Measurements from ENCODE around the gene FOXJ2. TPM values are rescaled to one million over a fixed set of nuclear protein-coding genes. Genes with fewer than 3 reads are reported as not detected.
A peak's percentile ranks its signal among the peaks of the same experiment; 100 is the strongest.
"Not testable (repeated sequence)": the region's sequence is repeated elsewhere in the genome, so short reads cannot be mapped to it uniquely, and the experiment has no call there.

Gene FOXJ2
- total RNA-seq, 1 experiment from 2014 or later: 5.8 TPM

DNA sequence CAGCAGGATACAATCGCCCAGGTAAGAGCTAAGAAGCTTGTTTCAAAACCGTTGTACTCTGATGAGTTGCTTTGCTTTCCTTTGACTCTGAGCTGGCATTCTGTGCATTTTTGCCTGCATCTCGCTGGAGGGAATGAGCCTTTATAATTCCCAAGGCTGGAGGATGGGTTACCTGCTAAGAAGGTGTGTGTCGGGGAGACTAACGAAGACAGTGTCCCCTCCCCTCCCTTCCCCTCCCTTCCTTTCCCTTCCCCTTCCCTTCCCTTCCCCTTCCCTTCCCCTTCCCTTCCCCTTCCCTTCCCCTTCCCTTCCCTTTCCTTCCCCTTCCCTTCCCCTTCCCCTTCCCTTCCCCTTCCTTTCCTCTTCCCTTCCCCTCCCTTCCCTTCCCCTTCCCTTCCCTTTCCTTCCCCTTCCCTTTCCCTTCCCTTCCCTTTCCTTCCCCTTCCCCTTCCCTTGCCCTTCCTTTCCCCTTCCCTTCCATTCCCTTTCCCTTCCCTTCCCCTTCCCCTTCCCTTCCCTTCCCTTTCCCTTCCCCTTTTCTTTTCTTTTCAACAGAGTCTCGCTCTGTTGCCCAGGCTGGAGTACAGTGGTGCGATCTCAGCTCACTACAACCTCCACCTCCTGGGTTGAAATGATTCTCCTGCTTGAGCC is 18.2 kb downstream of the FOXJ2 start:
- in situ Hi-C loops (cut with HindIII; ENCODE audit: low pct_unique_long_range_greater_than_20kb, low sequenced_read_pairs): no loop called here
- DNase-seq (ENCODE audit: low read depth): no peak

DNA sequence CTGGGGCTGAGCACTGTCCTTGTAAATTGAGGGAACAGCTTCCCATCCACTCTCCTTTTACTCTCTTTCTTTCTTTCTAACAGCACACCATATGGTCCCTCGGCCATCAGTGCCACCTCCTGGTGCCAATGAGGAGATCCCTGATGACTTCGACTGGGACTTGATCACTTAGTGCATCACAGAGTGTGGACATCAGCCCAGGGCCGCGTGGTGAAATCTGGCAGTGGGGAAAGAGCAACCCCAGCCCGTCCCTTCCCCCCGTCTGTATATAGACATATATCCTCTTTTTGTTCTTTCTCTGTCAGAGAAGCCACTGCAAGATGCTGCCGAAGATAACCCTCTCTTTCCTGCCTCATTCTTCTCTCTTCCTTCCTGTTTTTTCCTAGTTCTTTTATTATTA is 20.2 kb downstream of the FOXJ2 start:
- in situ Hi-C loops (cut with HindIII; ENCODE audit: low pct_unique_long_range_greater_than_20kb, low sequenced_read_pairs): no loop called here

DNA sequence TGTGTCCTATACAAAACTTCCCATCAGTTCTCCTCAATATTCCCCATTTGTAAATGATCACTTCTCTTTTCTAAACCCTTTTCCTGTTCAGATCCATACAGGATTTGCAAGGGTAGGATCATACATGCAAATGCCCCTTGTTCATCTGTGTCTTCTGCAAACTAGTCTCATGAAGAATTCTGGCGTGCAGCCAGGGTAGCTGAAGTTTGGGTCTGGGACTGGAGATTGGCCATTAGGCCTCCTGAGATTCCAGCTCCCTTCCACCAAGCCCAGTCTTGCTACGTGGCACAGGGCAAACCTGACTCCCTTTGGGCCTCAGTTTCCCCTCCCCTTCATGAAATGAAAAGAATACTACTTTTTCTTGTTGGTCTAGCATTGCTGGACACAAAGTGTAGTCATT is 22.3 kb downstream of the FOXJ2 start:
- in situ Hi-C loops (cut with HindIII; ENCODE audit: low pct_unique_long_range_greater_than_20kb, low sequenced_read_pairs): no loop called here

More for the DNA sequence above, 20.2 kb downstream of the FOXJ2 start:
- no peak for DNase-seq (ENCODE audit: low read depth)

DNA sequence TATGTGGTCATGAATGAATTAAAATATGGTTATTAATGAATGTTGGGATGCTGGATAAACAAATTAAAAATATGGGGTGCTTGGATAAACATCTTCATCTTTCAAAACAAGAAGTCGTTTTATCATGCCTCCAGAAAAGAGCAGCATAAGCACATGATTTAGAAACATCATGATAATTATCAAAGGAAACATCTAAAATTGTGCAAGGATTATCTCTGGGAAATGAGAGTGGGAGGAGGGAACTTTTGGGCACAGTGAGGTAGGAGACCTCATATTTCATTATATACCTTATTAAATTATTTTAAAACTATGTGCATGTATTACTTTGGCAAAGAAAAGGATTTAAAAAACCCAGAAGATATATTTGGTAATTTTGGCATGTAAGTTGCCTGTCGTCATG is 24.8 kb downstream of the FOXJ2 start:
- no peak for DNase-seq (ENCODE audit: low read depth)
- in situ Hi-C loops (cut with HindIII; ENCODE audit: low pct_unique_long_range_greater_than_20kb, low sequenced_read_pairs): no loop called here

More for the DNA sequence above, 22.3 kb downstream of the FOXJ2 start:
- no peak for DNase-seq (ENCODE audit: low read depth)

DNA sequence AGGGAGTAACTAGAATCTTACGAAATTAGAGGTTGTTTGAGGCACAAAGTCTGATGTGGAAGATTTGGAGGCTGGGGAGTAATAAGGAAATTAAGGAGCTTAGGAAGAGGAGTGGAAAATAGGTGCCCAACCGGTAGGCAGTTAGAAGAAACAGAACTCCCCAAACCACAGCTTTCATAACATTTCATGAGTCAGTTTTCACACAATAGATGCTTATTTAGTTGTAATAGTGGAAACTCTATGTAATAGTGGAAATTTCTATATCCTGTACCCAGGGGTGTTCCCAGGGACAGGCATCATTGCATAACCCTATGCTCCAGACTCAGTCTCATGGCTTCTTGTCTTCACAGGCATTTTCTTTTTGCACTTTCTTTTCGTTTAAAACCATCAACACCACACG is 25.3 kb downstream of the FOXJ2 start:
- no peak for DNase-seq (ENCODE audit: low read depth)
- in situ Hi-C loops (cut with HindIII; ENCODE audit: low pct_unique_long_range_greater_than_20kb, low sequenced_read_pairs): no loop called here

DNA sequence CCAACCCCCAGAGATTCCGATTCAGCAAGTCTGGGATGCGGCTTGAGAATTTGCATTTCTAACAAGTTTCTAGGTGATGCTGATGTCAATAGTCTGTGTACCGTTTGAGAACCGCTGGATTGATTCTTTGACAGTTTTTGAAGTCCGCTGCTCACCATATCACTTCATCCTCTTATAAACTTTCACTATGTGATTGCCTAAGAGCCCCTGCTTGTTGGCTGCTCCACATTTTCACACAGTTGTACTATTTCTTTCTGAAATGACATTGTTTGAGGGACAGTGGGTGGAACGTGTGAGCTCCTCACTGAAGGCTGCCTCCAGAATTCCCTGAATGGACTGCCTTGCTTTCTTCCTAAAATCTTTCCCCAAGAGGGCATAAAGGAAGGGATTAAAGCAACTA is 26.0 kb downstream of the FOXJ2 start:
- in situ Hi-C loops (cut with HindIII; ENCODE audit: low pct_unique_long_range_greater_than_20kb, low sequenced_read_pairs): no loop called here

DNA sequence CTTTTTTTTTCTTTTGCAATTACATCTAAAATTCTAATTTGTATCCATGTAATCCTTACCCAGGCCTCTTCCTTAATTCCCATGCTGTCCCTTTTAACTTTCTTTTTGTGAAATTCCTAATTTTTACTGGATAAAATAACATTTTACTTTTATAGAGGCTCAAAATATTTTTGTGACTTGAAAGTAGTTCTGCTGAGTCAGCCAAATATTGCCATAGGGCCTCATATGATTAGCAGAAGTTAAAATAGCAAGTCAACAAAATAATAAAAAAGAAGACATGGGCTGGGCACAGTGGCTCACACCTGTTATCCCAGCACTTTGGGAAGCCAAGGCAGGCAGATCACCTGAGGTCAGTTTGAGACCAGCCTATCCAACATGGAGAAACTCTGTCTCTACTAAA is 31.6 kb downstream of the FOXJ2 start:
- in situ Hi-C loops (cut with HindIII; ENCODE audit: low pct_unique_long_range_greater_than_20kb, low sequenced_read_pairs): no loop called here
- DNase-seq (ENCODE audit: low read depth): no peak

More for the DNA sequence above, 26.0 kb downstream of the FOXJ2 start:
- DNase-seq (ENCODE audit: low read depth): no peak

DNA sequence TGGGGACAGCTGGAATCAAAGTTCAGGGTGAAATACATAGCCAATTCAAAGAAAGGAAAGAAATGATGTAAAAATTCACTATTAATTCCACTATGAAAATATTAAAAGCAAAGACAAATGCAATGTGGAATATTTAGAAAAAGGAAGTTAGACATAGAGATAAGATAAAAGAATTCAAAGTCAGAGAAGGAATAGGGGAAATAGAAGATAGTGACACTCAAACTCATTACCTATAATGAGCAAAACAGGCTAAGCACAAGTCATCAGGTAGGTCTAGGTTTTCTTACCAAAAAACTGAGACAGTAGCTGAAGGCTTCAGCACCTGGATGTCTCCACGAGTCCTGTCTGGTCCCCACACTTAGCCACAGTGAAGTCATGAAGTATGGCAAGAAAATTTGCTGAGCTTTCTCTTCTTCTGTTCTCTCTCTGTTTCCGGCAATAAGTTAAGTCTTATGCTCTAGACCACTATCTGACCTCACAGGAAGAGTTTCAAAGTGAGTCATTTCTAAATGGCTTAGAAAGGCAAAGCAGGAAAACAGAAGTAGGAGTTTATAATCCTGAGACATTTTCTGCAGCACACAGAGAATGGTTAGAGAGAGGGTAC is 33.6 kb downstream of the FOXJ2 start, which contains the start of gene C3AR1:
TSS of gene C3AR1 (minus strand) at position 369 of the 604 bp plus-strand sequence. CDS start 6,174 bp downstream, outside the sequence.
- DNase-seq (ENCODE audit: low read depth): no peak
- in situ Hi-C loops (cut with HindIII; ENCODE audit: low pct_unique_long_range_greater_than_20kb, low sequenced_read_pairs): no loop called here

DNA sequence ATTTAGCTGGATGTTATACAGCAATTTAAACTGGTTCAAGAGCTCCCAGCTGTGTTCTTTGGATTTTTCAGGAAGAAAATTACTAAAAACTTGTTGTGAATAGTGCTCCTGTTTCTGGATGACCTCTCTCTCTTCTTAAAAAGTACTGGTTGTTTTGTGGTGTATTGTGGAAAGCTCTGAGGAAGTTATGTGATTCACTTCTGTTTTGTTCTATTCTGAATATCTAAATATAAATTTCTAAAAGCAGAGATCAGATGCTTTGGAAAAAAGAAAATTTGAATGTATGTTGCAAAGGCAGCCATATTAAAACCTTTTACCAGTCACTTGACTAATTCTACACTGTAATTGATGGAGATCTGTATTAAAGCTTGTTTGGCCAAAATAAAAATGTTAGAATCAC is 37.1 kb downstream of the FOXJ2 start:
- DNase-seq (ENCODE audit: low read depth): no peak
- in situ Hi-C loops (cut with HindIII; ENCODE audit: low pct_unique_long_range_greater_than_20kb, low sequenced_read_pairs): no loop called here

DNA sequence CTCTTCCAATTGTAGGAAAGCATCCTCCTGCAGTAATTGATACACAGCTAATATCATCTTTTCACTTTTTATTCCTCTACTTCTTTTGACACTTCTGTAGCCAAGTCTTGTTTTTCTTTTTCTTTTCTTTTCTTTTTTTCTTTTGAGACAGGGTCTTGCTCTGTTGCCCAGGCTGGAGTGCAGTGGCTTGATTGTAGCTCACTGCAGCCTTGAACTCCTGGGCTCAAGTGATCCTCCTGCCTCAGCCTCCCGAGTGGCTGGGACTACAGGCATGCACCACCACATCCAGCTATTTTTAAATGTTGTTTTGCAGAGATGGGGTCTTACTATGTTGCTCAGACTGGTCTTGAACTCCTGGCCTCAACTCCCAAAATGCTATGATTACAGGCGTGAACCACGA is 39.3 kb downstream of the FOXJ2 start:
- DNase-seq (ENCODE audit: low read depth); in situ Hi-C loops (cut with HindIII; ENCODE audit: low pct_unique_long_range_greater_than_20kb, low sequenced_read_pairs): not testable (repeated sequence)

DNA sequence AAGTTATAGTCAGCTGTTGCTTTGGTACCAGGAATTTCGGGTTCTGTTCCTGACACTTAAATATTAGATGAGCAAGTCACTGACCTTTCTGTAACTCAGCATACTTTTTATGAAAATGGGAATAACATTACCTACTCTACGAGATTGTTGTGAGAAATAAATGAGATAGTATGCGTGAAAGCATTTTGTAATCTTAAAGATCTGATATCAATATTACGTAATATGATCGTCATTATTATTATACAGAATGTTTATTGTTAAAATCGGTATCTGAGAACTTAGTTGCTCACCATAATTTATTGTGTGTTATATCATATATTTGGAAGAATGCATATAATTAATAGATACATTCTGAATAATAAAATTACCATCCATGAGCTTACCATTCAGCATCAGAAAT is 43.4 kb downstream of the FOXJ2 start:
- in situ Hi-C loops (cut with HindIII; ENCODE audit: low pct_unique_long_range_greater_than_20kb, low sequenced_read_pairs): no loop called here
- no peak for DNase-seq (ENCODE audit: low read depth)

DNA sequence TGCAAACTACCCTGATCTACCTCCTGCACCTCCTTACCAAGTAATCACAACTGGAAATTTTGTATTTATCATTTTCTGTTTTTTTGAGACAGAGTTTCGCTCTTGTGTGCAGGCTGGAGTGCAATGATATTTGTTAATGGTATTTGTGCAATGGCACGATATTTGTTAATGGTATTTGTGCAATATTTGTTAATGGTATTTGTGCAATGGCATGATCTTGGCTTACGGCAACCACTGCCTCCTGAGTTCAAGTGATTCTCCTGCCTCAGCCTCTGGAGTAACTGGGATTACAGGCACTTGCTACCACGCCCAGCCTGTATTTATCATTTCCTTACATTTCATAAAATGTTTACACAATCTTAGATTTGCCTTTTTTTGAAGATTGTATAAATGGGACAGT is 43.9 kb downstream of the FOXJ2 start:
- no peak for DNase-seq (ENCODE audit: low read depth)
- in situ Hi-C loops (cut with HindIII; ENCODE audit: low pct_unique_long_range_greater_than_20kb, low sequenced_read_pairs): no loop called here

DNA sequence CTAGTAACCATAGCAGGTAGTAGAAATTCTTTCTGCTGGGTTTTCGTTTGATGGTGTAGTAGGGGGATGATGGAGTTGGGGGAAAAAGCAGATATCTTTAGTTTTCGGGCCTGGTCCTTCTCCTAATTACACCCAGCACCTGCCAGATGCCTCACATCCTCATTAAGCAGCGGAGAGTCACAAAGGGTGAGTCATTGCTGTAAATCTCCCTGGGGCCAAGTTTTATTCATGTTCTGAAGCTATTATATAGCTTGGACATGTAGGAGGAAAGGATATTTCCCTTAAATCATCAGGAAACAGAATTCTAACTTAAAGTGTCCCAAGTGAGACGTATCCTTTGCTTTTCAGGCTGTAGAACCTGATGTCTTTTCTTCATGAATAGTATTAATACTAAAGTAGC is 44.7 kb downstream of the FOXJ2 start:
- DNase-seq (ENCODE audit: low read depth): peak; percentile 34
- in situ Hi-C loops (cut with HindIII; ENCODE audit: low pct_unique_long_range_greater_than_20kb, low sequenced_read_pairs): no loop called here

DNA sequence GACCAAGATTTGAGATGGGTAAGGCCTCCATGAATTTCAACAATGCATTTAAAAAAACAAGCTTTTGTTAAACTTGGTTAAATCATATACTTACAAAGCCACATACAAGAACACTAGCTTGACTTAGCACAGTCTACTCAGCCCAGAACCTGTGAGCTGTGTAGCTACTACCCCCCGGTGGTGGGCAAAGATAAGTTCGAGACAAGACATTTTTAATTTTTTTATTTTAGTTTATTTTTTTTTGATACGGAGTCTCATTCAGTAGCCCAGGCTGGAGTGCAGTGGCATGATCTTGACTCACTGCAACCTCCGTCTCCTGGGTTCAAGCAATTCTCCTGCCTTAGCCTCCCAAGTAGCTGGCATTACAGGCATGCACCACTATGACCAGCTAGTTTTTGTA is 45.9 kb downstream of the FOXJ2 start:
- peak; percentile 29 for DNase-seq (ENCODE audit: low read depth)
- in situ Hi-C loops (cut with HindIII; ENCODE audit: low pct_unique_long_range_greater_than_20kb, low sequenced_read_pairs): no loop called here

DNA sequence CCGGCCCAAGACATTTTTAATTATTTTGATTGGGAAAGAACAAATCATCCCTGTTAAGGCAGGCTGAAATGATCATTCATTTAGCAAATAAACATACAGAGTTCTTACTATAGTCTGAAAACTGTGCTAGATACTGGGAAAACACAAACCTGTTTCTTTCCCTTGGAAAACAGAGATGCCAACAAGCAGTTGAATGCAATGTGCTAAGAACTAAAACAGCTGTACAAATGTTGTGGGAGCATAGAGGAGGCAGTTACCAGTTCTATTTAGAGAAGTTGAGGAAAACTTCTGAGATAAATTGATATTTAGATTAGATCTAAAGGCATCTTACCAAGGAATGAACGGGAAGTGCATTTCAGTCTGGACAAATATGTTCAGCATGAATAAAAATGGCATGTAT is 46.4 kb downstream of the FOXJ2 start:
- DNase-seq (ENCODE audit: low read depth): no peak
- in situ Hi-C loops (cut with HindIII; ENCODE audit: low pct_unique_long_range_greater_than_20kb, low sequenced_read_pairs): no loop called here

DNA sequence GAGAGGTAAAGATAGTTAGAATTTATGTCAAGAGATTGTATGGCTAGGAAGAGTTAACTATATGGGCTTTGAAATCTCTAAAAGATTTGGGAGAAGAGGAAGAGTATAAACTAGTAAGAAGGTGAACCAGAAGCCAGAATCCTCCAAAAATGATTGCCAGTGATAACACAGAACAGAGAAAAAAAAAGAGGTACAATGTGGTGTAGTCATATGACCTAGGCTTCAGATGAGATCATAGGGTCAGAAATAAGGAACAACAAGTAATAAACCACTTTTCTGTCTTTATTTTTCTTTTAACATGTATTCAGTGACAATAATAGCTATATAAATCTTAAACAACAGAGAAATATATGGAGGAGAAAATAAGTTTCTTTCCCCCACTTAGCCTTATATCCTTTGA is 47.6 kb downstream of the FOXJ2 start:
- in situ Hi-C loops (cut with HindIII; ENCODE audit: low pct_unique_long_range_greater_than_20kb, low sequenced_read_pairs): no loop called here
- DNase-seq (ENCODE audit: low read depth): no peak

DNA sequence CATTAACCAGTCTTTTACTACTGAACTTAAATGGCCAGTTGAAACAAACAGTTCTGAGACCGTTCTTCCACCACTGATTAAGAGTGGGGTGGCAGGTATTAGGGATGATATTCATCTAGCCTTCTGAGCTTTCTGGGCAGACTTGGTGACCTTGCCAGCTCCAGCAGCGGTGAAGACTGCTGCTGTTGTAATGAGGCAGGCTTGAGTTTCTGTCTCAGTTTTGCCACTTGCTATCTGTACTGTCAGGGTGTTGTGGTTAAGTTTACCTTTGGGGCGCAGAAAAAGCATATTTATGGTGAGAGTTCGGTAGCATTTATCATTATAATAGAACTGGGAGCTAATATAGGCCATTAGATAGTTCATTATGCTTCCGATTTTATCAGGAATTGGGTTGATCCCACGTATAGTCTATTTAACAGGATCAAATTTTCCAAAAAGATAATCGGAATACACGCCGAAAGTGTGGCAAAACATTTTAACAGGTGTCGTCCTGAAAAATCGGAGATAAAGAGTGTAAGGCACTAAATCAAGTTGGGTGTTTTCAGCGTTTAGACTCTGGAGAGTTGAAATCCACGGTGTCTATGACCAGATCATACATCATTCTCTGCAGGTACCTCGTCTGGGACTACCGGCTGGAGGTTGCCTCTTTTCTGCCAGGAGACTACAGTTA is 48.9 kb downstream of the FOXJ2 start:
- in situ Hi-C loops (cut with HindIII; ENCODE audit: low pct_unique_long_range_greater_than_20kb, low sequenced_read_pairs): no loop called here

DNA sequence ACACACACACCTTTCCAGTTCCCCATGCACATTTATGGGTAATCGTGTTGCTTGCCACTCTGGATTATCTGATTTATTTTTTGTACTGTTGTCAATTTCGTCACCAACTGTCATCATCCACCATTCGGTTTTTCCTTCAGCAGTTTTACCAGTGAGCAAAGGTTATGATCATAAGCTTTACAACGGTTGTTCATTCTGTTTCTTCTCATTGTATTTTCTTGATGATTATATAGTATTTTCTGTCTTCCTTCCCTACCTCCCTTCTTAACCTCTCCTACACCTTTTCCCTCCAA is 50.2 kb downstream of the FOXJ2 start:
- no peak for DNase-seq (ENCODE audit: low read depth)
- in situ Hi-C loops (cut with HindIII; ENCODE audit: low pct_unique_long_range_greater_than_20kb, low sequenced_read_pairs): no loop called here

More for the DNA sequence above, 48.9 kb downstream of the FOXJ2 start:
- peak; percentile 10 for DNase-seq (ENCODE audit: low read depth)

DNA sequence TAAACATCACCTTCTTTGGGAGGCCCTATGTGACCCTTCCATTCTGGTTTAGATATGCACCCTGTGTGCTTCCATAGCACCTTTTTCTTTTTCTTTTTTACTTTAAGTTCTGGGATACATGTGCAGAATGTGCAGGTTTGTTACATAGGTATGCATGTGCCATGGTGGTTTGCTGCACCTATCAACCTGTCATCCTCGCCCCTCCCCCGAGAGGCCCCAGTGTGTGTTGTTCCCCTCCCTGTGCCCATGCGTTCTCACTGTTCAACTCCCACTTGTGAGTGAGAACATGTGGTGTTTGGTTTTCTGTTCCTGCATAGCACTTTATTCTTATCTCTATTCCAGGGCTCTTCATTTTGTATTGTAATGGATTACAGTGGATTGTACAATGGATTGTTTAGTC is 51.8 kb downstream of the FOXJ2 start:
- DNase-seq (ENCODE audit: low read depth); in situ Hi-C loops (cut with HindIII; ENCODE audit: low pct_unique_long_range_greater_than_20kb, low sequenced_read_pairs): not testable (repeated sequence)

DNA sequence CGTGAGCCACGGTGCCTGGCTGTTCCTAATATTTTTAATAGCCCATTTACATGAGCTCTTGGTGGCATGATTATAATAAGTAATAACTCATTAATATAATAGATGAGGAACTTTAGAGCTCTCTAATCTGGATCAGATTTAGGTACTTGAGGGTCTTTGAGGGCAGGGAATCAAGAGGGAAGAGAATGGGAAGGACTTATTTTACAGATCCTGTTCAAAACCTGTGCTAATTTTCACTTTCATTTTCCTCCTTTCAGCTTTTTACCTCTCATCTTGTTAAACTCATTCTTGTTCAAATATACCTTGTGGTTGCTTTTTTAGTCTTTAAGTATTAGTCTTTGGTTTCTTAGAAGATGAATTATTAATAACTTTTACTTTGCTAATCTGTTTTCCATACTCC is 55.1 kb downstream of the FOXJ2 start:
- in situ Hi-C loops (cut with HindIII; ENCODE audit: low pct_unique_long_range_greater_than_20kb, low sequenced_read_pairs): no loop called here

More for the DNA sequence above, 55.1 kb downstream of the FOXJ2 start:
- DNase-seq (ENCODE audit: low read depth): no peak

All from Caki2 (cell line).